IMR-90 (cell line): Measurements from ENCODE around the gene TMEM170B. TPM values are rescaled to one million over a fixed set of nuclear protein-coding genes. Genes with fewer than 3 reads are reported as not detected.

Experiments
- ATAC-seq: fragments of 200-7000 bp; cut with Tn5 transposase; 2 replicates; pipeline ENCODE4 v1.9.1; 2020; ENCODE audit warnings: low read depth, mild to moderate bottlenecking, moderate library complexity
- BruUV-seq: library from RNA; stranded (reverse); fragments of 400-500 nt; replicated peaks from 2 replicates; lab custom pipeline; 2021; lab: Mats Ljungman, UMichigan
- CTCF ChIA-PET: fragments of 300-600 bp; formaldehyde crosslinking; extraction: SDS; loops from one replicate; lab custom pipeline; 2021; ENCODE audit warnings: antibody characterized with exemption; lab: Yijun Ruan, JAX
- POLR2A ChIA-PET: fragments of 300-600 bp; sonication (Branson Sonifier 250); formaldehyde crosslinking; loops from one replicate; lab custom pipeline; 2022; ENCODE audit warnings: antibody characterized with exemption; ENCODE audit not compliant: unreplicated experiment; lab: Charles Lee
- DNase-seq: peaks from one replicate; pipeline ENCODE4 v3.0.0; 2013
- H2AFZ ChIP-seq: replicated peaks from 2 replicates; pipeline ENCODE3; 2013; ENCODE audit warnings: low read length, mild to moderate bottlenecking; ENCODE audit not compliant: poor library complexity
- H2AK5ac ChIP-seq: 2 replicates; pipeline ENCODE4 v1.6.1; 2013; ENCODE audit warnings: low read depth, low read length, inconsistent platforms
- H2AK9ac ChIP-seq: replicated peaks from 2 replicates; pipeline ENCODE3; 2013; ENCODE audit warnings: mild to moderate bottlenecking, low read depth, low read length, moderate library complexity; ENCODE audit not compliant: poor library complexity
- H2BK120ac ChIP-seq: 2 replicates; pipeline ENCODE4 v1.6.1; 2013; ENCODE audit warnings: low read depth, low read length, inconsistent platforms
- H2BK15ac ChIP-seq: 3 replicates; pipeline ENCODE4 v1.6.1; 2013; ENCODE audit warnings: low read depth, low read length, inconsistent platforms
- H2BK20ac ChIP-seq: 2 replicates; pipeline ENCODE4 v1.6.1; 2013; ENCODE audit warnings: low read depth, mild to moderate bottlenecking, inconsistent platforms, low read length, moderate library complexity
- H2BK5ac ChIP-seq: 2 replicates; pipeline ENCODE4 v1.6.1; 2013; ENCODE audit warnings: mild to moderate bottlenecking, low read depth, low read length, inconsistent platforms; ENCODE audit not compliant: poor library complexity, severe bottlenecking
- H3K14ac ChIP-seq: replicated peaks from 2 replicates; pipeline ENCODE4 v1.6.1; 2013; ENCODE audit warnings: low read depth, low read length, inconsistent platforms
- H3K18ac ChIP-seq: 2 replicates; pipeline ENCODE4 v1.6.1; 2013; ENCODE audit warnings: low read depth, low read length, control low read depth
- H3K23ac ChIP-seq: 2 replicates; pipeline ENCODE4 v1.6.1; 2013; ENCODE audit warnings: low read depth, low read length, inconsistent platforms
- H3K27ac ChIP-seq: 2 replicates; pipeline ENCODE4 v1.5.1; 2013; ENCODE audit warnings: mild to moderate bottlenecking, control low read depth, low read length; ENCODE audit not compliant: insufficient read depth
- H3K27me3 ChIP-seq: 2 replicates; pipeline ENCODE4 v1.6.1; 2013; ENCODE audit warnings: low read length; ENCODE audit not compliant: control insufficient read depth, insufficient read depth
- H3K36me3 ChIP-seq: 2 replicates; pipeline ENCODE4 v1.6.1; 2013; ENCODE audit warnings: low read length, mixed read lengths; ENCODE audit not compliant: control insufficient read depth, insufficient read depth
- H3K4ac ChIP-seq: 2 replicates; pipeline ENCODE4 v1.6.1; 2013; ENCODE audit warnings: low read depth, low read length, inconsistent platforms
- H3K4me1 ChIP-seq: 2 replicates; pipeline ENCODE4 v1.6.1; 2013; ENCODE audit warnings: low read length, mixed read lengths; ENCODE audit not compliant: control insufficient read depth, insufficient read depth
- H3K4me2 ChIP-seq: 2 replicates; pipeline ENCODE4 v1.6.1; 2013; ENCODE audit warnings: low read depth, mild to moderate bottlenecking, control low read depth, low read length, moderate library complexity
- H3K4me3 ChIP-seq: 2 replicates; pipeline ENCODE4 v1.5.1; 2013; ENCODE audit warnings: low read depth, mild to moderate bottlenecking, control low read depth, low read length, moderate library complexity; ENCODE audit not compliant: insufficient read depth
- H3K56ac ChIP-seq: 2 replicates; pipeline ENCODE4 v1.6.1; 2013; ENCODE audit warnings: low read length, inconsistent platforms; ENCODE audit not compliant: insufficient read depth; ENCODE audit errors: extremely low read depth
- H3K79me1 ChIP-seq, 2 experiments: 2 replicates each; pipeline ENCODE4 v1.6.1; 2013; ENCODE audit warnings: low read length in 2 of 2, inconsistent platforms in 1 of 2, low read depth in 1 of 2
- H3K9ac ChIP-seq: 2 replicates; pipeline ENCODE4 v1.6.1; 2013; ENCODE audit warnings: low read depth, low read length, control low read depth
- H3K9me1 ChIP-seq: 2 replicates; pipeline ENCODE4 v1.6.1; 2013; ENCODE audit warnings: low read length, inconsistent platforms; ENCODE audit not compliant: insufficient read depth
- H3K9me3 ChIP-seq: 2 replicates; pipeline ENCODE4 v1.6.1; 2013; ENCODE audit warnings: low read length; ENCODE audit not compliant: control insufficient read depth, insufficient read depth
- H4K20me1 ChIP-seq: 2 replicates; pipeline ENCODE4 v1.6.1; 2013; ENCODE audit warnings: low read length, inconsistent platforms; ENCODE audit not compliant: insufficient read depth
- H4K5ac ChIP-seq: 2 replicates; pipeline ENCODE4 v1.6.1; 2013; ENCODE audit warnings: mild to moderate bottlenecking, low read depth, low read length, control low read depth
- H4K8ac ChIP-seq, 2 experiments: 2 replicates each; pipeline ENCODE4 v1.6.1; 2013; ENCODE audit warnings: low read depth in 2 of 2, low read length in 2 of 2, control low read depth in 1 of 2, inconsistent platforms in 1 of 2
- H4K91ac ChIP-seq: 2 replicates; pipeline ENCODE4 v1.6.1; 2013; ENCODE audit warnings: low read depth, low read length, inconsistent platforms; ENCODE audit not compliant: insufficient read depth
- BHLHE40 ChIP-seq: fragments of 150-350 bp; IDR thresholded peaks from 2 replicates; pipeline ENCODE4 v1.6.1; 2016; ENCODE audit warnings: mild to moderate bottlenecking, low read depth, low read length
- CEBPB ChIP-seq: IDR thresholded peaks from 2 replicates; pipeline ENCODE4 v1.6.1; 2012; ENCODE audit warnings: low read depth, low read length, improper control_type of control experiment
- CHD1 ChIP-seq: IDR thresholded peaks from 2 replicates; pipeline ENCODE4 v1.6.1; 2012; ENCODE audit warnings: low read depth, low read length, improper control_type of control experiment
- FOS ChIP-seq: fragments of 150-350 bp; IDR thresholded peaks from 2 replicates; pipeline ENCODE4 v1.6.1; 2016; ENCODE audit warnings: low read depth, low read length
- MAFK ChIP-seq: IDR thresholded peaks from 2 replicates; pipeline ENCODE4 v1.6.1; 2012; ENCODE audit warnings: low read depth, low read length, improper control_type of control experiment
- MAZ ChIP-seq: IDR thresholded peaks from 2 replicates; pipeline ENCODE4 v1.6.1; 2012; ENCODE audit warnings: low read depth, mild to moderate bottlenecking, low read length, improper control_type of control experiment, moderate library complexity, borderline replicate concordance
- MXI1 ChIP-seq: IDR thresholded peaks from 2 replicates; pipeline ENCODE4 v1.6.1; 2012; ENCODE audit warnings: low read depth, mild to moderate bottlenecking, low read length, moderate library complexity, borderline replicate concordance
- RAD21 ChIP-seq: IDR thresholded peaks from 2 replicates; pipeline ENCODE4 v1.6.1; 2012; ENCODE audit warnings: low read length, improper control_type of control experiment
- RCOR1 ChIP-seq: IDR thresholded peaks from 2 replicates; pipeline ENCODE4 v1.6.1; 2012; ENCODE audit warnings: mild to moderate bottlenecking, low read length, improper control_type of control experiment; ENCODE audit not compliant: insufficient replicate concordance
- RFX5 ChIP-seq: IDR thresholded peaks from 2 replicates; pipeline ENCODE4 v1.8.0; 2012; ENCODE audit warnings: low read depth, mild to moderate bottlenecking, low read length, moderate library complexity
- SMC3 ChIP-seq: fragments of 150-350 bp; IDR thresholded peaks from 2 replicates; pipeline ENCODE4 v1.6.1; 2016; ENCODE audit warnings: low read depth, mild to moderate bottlenecking, antibody characterized with exemption, low read length, moderate library complexity
- WGBS, 2 experiments: methylation state at CpG; one replicate each; pipeline versions ENCODE4 v1.1.5 to v1.1.7; 2013; ENCODE audit warnings: missing lambda C conversion rate in 2 of 2; ENCODE audit not compliant: insufficient read length in 1 of 2; ENCODE audit errors: extremely low coverage in 2 of 2; 5-methylcytosine and 5-hydroxymethylcytosine counted together
- dilution Hi-C: fragments of 300-500 bp; cut with HindIII; formaldehyde crosslinking; loops from one replicate; pipeline ENCODE4 v1.14.3; 2018; ENCODE audit warnings: low sequenced_read_pairs; ENCODE audit not compliant: unreplicated experiment
- in situ Hi-C: fragments of 300-500 bp; cut with MboI; formaldehyde crosslinking; loops from 3 replicates; pipeline ENCODE4 v1.14.3; 2019; ENCODE audit warnings: low sequenced_read_pairs, inconsistent platforms, mixed read lengths
- intact Hi-C: fragments of 100-400 bp; cut with micrococcal nuclease; formaldehyde crosslinking; loops from 2 replicates; pipeline ENCODE4 v1.10.0; 2022
- polyA plus RNA-seq, 3 experiments: library from polyadenylated mRNA; depleted of rRNA; stranded (reverse); fragments of >200 nt; gene quantifications; 2 replicates each; pipeline ENCODE4 v1.2.3, GENCODE V29; 2012; ENCODE audit warnings: low replicate concordance in 1 of 3
- total RNA-seq: library from RNA; depleted of rRNA; stranded (reverse); fragments of >200 nt; gene quantifications from 2 replicates; pipeline ENCODE4 v1.2.3, GENCODE V29; 2012
- TF ChIP-seq, protein P1 (sequence below): fragments of 150-350 bp; IDR thresholded peaks from 2 replicates; pipeline ENCODE4 v1.6.1; 2017; ENCODE audit warnings: mild to moderate bottlenecking, antibody characterized with exemption, low read length, low read depth
- TF ChIP-seq, protein P2 (sequence below): conservative IDR thresholded peaks from 2 replicates; pipeline ENCODE4 v1.5.1; 2012; ENCODE audit warnings: mild to moderate bottlenecking, low read depth, low read length, improper control_type of control experiment
- TF ChIP-seq, protein P3 (sequence below): fragments of 150-350 bp; IDR thresholded peaks from 2 replicates; pipeline ENCODE4 v1.6.1; 2016; ENCODE audit warnings: low read depth, mild to moderate bottlenecking, low read length, moderate library complexity, borderline replicate concordance

Gene TMEM170B
- total and polyA plus RNA-seq, 2 of the 4 experiments (the other 2 are of a cell fraction), result 0.10 to 0.18 TPM

DNA sequence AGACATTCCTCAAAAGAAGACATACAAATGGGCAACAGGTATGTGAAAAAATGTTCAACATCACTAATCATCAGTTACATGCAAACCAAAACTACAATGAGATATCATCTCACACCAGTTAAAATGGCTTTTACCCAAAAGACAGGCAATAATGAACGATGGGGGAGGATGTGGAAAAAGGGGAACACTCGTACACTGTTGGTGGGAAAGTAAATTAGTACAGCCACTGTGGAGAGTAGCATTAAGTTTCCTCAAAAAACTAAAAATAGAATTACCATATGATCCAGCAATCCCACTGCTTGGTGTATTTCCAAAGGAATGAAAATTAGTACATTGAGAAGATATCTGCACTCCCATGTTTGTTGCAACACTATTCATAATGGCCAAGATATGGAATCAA is 8.6 kb upstream of the TMEM170B start:
- Histone ChIP-seq H3K36me3 (no peaks in the 10 kb centered on the region), H2BK120ac (no peak overlapping the region), H4K8ac (no peak overlapping the region), H3K4ac (no peak overlapping the region), H2AK9ac (no peak overlapping the region), H3K9ac (no peak overlapping the region), H3K56ac (no peak overlapping the region), H2BK5ac (no peak overlapping the region), H4K5ac (no peak overlapping the region), H3K4me1 (no peaks in the 10 kb centered on the region), H3K9me3 (no peaks in the 10 kb centered on the region), H2AFZ (no peak overlapping the region), H3K14ac (no peak overlapping the region), H3K4me3 (no peak overlapping the region), H2AK5ac (no peak overlapping the region), H2BK15ac (no peak overlapping the region), H3K9me1 (peaks cover 3% of the 10 kb centered on the region; the same call in 1 of the 2 replicates), H2BK20ac (no peak overlapping the region), H3K23ac (no peak overlapping the region), H3K27me3 (peaks cover 8% of the 10 kb centered on the region), H4K91ac (no peak overlapping the region), H4K20me1 (no peaks in the 10 kb centered on the region), H3K27ac (no peak overlapping the region), H3K4me2 (no peak overlapping the region), H3K18ac (no peak overlapping the region), H3K79me1 (no peaks in the 10 kb centered on the region)
- no TSS peak for BruUV-seq
- in situ Hi-C loops (no loop called here), dilution Hi-C loops (no loop called here), intact Hi-C loops (no loop called here)
- no peak for DNase-seq
- ChIA-PET POLR2A (no interaction called here), CTCF (interaction anchor here (0.6 kb wide), 1 partner anchor 1140 kb away, joined by 3 read pairs; no protein-coding TSS in a partner anchor)
- TF ChIP-seq MXI1 (no peak), BHLHE40 (no peak), FOS (no peak), SMC3 (no peak), CHD1 (no peak), MAZ (no peak), RAD21 (no peak), CEBPB (no peak), MAFK (no peak), RCOR1 (no peak), RFX5 (no peak)
- TF ChIP-seq, protein P1, sequence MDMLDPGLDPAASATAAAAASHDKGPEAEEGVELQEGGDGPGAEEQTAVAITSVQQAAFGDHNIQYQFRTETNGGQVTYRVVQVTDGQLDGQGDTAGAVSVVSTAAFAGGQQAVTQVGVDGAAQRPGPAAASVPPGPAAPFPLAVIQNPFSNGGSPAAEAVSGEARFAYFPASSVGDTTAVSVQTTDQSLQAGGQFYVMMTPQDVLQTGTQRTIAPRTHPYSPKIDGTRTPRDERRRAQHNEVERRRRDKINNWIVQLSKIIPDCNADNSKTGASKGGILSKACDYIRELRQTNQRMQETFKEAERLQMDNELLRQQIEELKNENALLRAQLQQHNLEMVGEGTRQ, result no peak
- TF ChIP-seq, protein P2, sequence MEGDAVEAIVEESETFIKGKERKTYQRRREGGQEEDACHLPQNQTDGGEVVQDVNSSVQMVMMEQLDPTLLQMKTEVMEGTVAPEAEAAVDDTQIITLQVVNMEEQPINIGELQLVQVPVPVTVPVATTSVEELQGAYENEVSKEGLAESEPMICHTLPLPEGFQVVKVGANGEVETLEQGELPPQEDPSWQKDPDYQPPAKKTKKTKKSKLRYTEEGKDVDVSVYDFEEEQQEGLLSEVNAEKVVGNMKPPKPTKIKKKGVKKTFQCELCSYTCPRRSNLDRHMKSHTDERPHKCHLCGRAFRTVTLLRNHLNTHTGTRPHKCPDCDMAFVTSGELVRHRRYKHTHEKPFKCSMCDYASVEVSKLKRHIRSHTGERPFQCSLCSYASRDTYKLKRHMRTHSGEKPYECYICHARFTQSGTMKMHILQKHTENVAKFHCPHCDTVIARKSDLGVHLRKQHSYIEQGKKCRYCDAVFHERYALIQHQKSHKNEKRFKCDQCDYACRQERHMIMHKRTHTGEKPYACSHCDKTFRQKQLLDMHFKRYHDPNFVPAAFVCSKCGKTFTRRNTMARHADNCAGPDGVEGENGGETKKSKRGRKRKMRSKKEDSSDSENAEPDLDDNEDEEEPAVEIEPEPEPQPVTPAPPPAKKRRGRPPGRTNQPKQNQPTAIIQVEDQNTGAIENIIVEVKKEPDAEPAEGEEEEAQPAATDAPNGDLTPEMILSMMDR, result no peak
- TF ChIP-seq, protein P3, sequence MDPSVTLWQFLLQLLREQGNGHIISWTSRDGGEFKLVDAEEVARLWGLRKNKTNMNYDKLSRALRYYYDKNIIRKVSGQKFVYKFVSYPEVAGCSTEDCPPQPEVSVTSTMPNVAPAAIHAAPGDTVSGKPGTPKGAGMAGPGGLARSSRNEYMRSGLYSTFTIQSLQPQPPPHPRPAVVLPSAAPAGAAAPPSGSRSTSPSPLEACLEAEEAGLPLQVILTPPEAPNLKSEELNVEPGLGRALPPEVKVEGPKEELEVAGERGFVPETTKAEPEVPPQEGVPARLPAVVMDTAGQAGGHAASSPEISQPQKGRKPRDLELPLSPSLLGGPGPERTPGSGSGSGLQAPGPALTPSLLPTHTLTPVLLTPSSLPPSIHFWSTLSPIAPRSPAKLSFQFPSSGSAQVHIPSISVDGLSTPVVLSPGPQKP, result no peak
- ATAC-seq, result no peak
- WGBS, 2 experiments, result no CpG with 5 or more reads among the region's 2 CpGs
